Trophoblast cell (in vitro differentiated cells and primary cell): ENCODE measurements around the gene GNAT1.
"Not testable (repeated sequence)": the region's sequence is repeated elsewhere in the genome, so short reads cannot be mapped to it uniquely, and the experiment has no call there.

Source experiments
- DNase-seq, 2 donors: peaks; one replicate each; pipeline ENCODE4 v3.0.0-alpha.2; 2016
- H2AFZ ChIP-seq: 2 replicates; pipeline ENCODE4 v1.6.1; 2013; ENCODE audit warnings: low read length, moderate library complexity, mild to moderate bottlenecking; ENCODE audit not compliant: insufficient read depth, poor library complexity
- H2AK5ac ChIP-seq: 2 replicates; pipeline ENCODE4 v1.6.1; 2013; ENCODE audit warnings: mild to moderate bottlenecking, low read length
- H2BK120ac ChIP-seq: 2 replicates; pipeline ENCODE4 v1.6.1; 2013; ENCODE audit warnings: low read length, mild to moderate bottlenecking, moderate library complexity; ENCODE audit not compliant: insufficient read depth, poor library complexity
- H2BK12ac ChIP-seq: 2 replicates; pipeline ENCODE4 v1.6.1; 2013; ENCODE audit warnings: mild to moderate bottlenecking, low read length, moderate library complexity
- H2BK5ac ChIP-seq: 2 replicates; pipeline ENCODE4 v1.6.1; 2013; ENCODE audit warnings: low read length, low read depth, moderate library complexity, mild to moderate bottlenecking; ENCODE audit not compliant: poor library complexity
- H3K14ac ChIP-seq: 2 replicates; pipeline ENCODE4 v1.6.1; 2013; ENCODE audit warnings: mild to moderate bottlenecking, low read length
- H3K18ac ChIP-seq: 2 replicates; pipeline ENCODE4 v1.6.1; 2013; ENCODE audit warnings: mild to moderate bottlenecking, low read length
- H3K23ac ChIP-seq: 2 replicates; pipeline ENCODE4 v1.6.1; 2013; ENCODE audit warnings: low read length
- H3K27ac ChIP-seq: 2 replicates; pipeline ENCODE4 v1.5.1; 2013; ENCODE audit warnings: low read depth, mild to moderate bottlenecking, inconsistent platforms, low read length, moderate library complexity
- H3K27me3 ChIP-seq: 2 replicates; pipeline ENCODE4 v1.6.1; 2013; ENCODE audit warnings: inconsistent platforms, mild to moderate bottlenecking, low read length, moderate library complexity; ENCODE audit not compliant: insufficient read depth
- H3K36me3 ChIP-seq, 2 experiments: 1 replicate in 1 of 2; 2 replicates in 1 of 2; pipeline ENCODE4 v1.6.1; 2013; ENCODE audit warnings: low read length in 2 of 2, mild to moderate bottlenecking in 2 of 2, moderate library complexity in 1 of 2; ENCODE audit not compliant: insufficient read depth in 2 of 2, control insufficient read depth in 1 of 2
- H3K4ac ChIP-seq: 2 replicates; pipeline ENCODE4 v1.6.1; 2013; ENCODE audit warnings: low read depth, mild to moderate bottlenecking, low read length, moderate library complexity
- H3K4me1 ChIP-seq, 2 experiments: 1 replicate in 1 of 2; 2 replicates in 1 of 2; pipeline ENCODE4 v1.6.1; 2013; ENCODE audit warnings: low read length in 2 of 2, mild to moderate bottlenecking in 2 of 2, moderate library complexity in 1 of 2; ENCODE audit not compliant: insufficient read depth in 2 of 2, control insufficient read depth in 1 of 2
- H3K4me2 ChIP-seq: 2 replicates; pipeline ENCODE4 v1.6.1; 2013; ENCODE audit warnings: inconsistent platforms, mild to moderate bottlenecking, low read length, moderate library complexity
- H3K4me3 ChIP-seq: 2 replicates; pipeline ENCODE4 v1.5.1; 2013; ENCODE audit warnings: mild to moderate bottlenecking, low read depth, low read length, inconsistent platforms
- H3K79me1 ChIP-seq: one replicate; pipeline ENCODE4 v1.6.1; 2013; ENCODE audit warnings: low read length
- H3K79me2 ChIP-seq: 2 replicates; pipeline ENCODE4 v1.6.1; 2013; ENCODE audit warnings: low read length, mild to moderate bottlenecking; ENCODE audit not compliant: control insufficient read depth, insufficient read depth, poor library complexity
- H3K9ac ChIP-seq: 2 replicates; pipeline ENCODE4 v1.6.1; 2013; ENCODE audit warnings: mild to moderate bottlenecking, low read length
- H3K9me3 ChIP-seq: 2 replicates; pipeline ENCODE4 v1.6.1; 2013; ENCODE audit warnings: low read depth, mild to moderate bottlenecking, control low read depth, inconsistent platforms, low read length; ENCODE audit not compliant: insufficient read depth
- H4K12ac ChIP-seq: 2 replicates; pipeline ENCODE4 v1.6.1; 2013; ENCODE audit warnings: low read depth, mild to moderate bottlenecking, low read length, moderate library complexity
- H4K8ac ChIP-seq: 2 replicates; pipeline ENCODE4 v1.6.1; 2013; ENCODE audit warnings: low read depth, mild to moderate bottlenecking, low read length, moderate library complexity
- H4K91ac ChIP-seq: one replicate; pipeline ENCODE4 v1.6.1; 2013; ENCODE audit warnings: low read depth, mild to moderate bottlenecking, low read length, moderate library complexity
- WGBS: extraction: QIAGEN DNeasy Blood & Tissue Kit; methylation state at CpG from one replicate; pipeline ENCODE4 v1.1.7; 2013; ENCODE audit warnings: missing lambda C conversion rate; ENCODE audit not compliant: insufficient read length, insufficient coverage; ENCODE audit errors: extremely low coverage; 5-methylcytosine and 5-hydroxymethylcytosine counted together

Gene GNAT1

GRCh38 chr3:50244813-50245212 is 53.4 kb downstream of the GNAT1 start:
- Histone ChIP-seq H3K36me3 (peaks cover 11 to 22% of the 10 kb centered on the region in 2 experiments), H3K4ac (peak overlapping the region; percentile 22), H3K4me1 (peaks cover 39 to 49% of the 10 kb centered on the region in 2 experiments), H3K79me2 (peaks cover 12% of the 10 kb centered on the region), H3K18ac (peak overlapping the region; percentile 39), H3K79me1 (peaks cover 13% of the 10 kb centered on the region)
- H3K9ac ChIP-seq, H2AFZ ChIP-seq, H2BK120ac ChIP-seq, H4K12ac ChIP-seq, H3K23ac ChIP-seq, H3K9me3 ChIP-seq, H4K8ac ChIP-seq, H3K14ac ChIP-seq, DNase-seq, H3K4me3 ChIP-seq, H2BK12ac ChIP-seq, H2AK5ac ChIP-seq, H3K4me2 ChIP-seq, H2BK5ac ChIP-seq, H3K27me3 ChIP-seq, H3K27ac ChIP-seq, H4K91ac ChIP-seq: not testable (repeated sequence)
- no CpG with 5 or more reads among the region's 6 CpGs for WGBS

- Histone ChIP-seq H3K18ac (peak overlapping the region; percentile 68), H3K4me2 (peak overlapping the region; percentile 56), H3K79me2 (peaks cover 14% of the 10 kb centered on the region), H3K9me3 (no peaks in the 10 kb centered on the region), H3K14ac (peak overlapping the region; percentile 83), H2AK5ac (peak overlapping the region; percentile 69), H4K91ac (peak overlapping the region; percentile 80), H3K4me1 (peaks cover 39 to 49% of the 10 kb centered on the region in 2 experiments), H2BK12ac (peak overlapping the region; percentile 44), H3K36me3 (peaks cover 9 to 25% of the 10 kb centered on the region in 2 experiments), H3K23ac (no peak overlapping the region), H2BK5ac (peak overlapping the region; percentile 11), H4K12ac (peak overlapping the region; percentile 72), H4K8ac (peak overlapping the region; percentile 64), H3K4ac (peak overlapping the region; percentile 66), H3K4me3 (no peak overlapping the region), H3K27me3 (no peaks in the 10 kb centered on the region), H3K9ac (no peak overlapping the region), H3K27ac (peak overlapping the region; percentile 82), H2BK120ac (peak overlapping the region; percentile 71), H2AFZ (no peak overlapping the region), H3K79me1 (peaks cover 13% of the 10 kb centered on the region)
- WGBS = no CpG with 5 or more reads among the region's 16 CpGs
- DNase-seq = no peak
Measured at GRCh38 chr3:50245251-50245745, 53.9 kb downstream of the GNAT1 start.

DNA sequence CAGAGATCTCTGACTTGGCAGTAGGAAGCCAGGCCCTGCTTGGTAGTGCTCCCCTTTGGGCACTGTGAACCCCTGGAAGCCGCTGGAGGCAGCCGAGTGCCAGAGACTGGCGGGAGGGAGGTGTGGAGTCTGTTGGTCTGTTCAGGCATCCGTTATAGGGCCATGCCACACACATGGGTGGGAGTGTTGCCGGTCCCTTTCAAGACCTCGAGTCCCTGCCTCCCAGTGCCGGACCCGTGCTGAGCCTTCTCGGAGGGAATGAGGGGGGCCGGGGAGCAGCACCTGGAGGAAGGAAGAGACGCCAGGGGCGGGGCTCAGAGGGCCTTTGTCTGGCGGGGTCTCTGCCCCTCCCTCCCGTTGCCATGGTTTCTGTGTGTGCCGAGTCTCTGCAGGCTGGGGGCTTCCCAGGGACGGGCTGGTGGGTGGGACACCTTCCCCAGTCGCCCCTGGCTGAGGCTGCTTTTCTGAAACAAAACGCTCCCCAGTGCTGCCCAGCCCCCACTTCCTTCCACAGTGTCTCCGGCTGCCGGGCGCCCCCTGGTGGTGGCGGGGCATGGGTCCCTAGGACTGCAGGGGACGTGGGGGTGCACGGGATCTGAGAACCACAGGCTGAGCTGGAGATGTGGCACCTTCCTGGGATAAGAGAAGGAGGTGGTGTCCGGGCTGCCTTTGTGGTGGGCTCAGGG is 54.6 kb downstream of the GNAT1 start:
- H2AFZ ChIP-seq = peak overlapping the region; percentile 24
- H4K91ac ChIP-seq = peak overlapping the region; percentile 80
- peaks cover 13% of the 10 kb centered on the region for H3K79me2 ChIP-seq
- peak overlapping the region; percentile 56 for H3K4me2 ChIP-seq
- H3K4me1 ChIP-seq = peaks cover 37 to 47% of the 10 kb centered on the region in 2 experiments
- peak overlapping the region; percentile 71 for H2BK120ac ChIP-seq
- H3K18ac ChIP-seq = peak overlapping the region; percentile 68
- peaks cover 9 to 26% of the 10 kb centered on the region in 2 experiments for H3K36me3 ChIP-seq
- H3K27ac ChIP-seq = peak overlapping the region; percentile 82
- no peaks in the 10 kb centered on the region for H3K27me3 ChIP-seq
- no peak overlapping the region for H3K23ac ChIP-seq
- H2BK12ac ChIP-seq = peak overlapping the region; percentile 44
- peaks cover 13% of the 10 kb centered on the region for H3K79me1 ChIP-seq
- peak overlapping the region; percentile 69 for H2AK5ac ChIP-seq
- peak; percentile 58 to 79 for DNase-seq
- peak overlapping the region; percentile 69 for H4K8ac ChIP-seq
- H3K4ac ChIP-seq = peak overlapping the region; percentile 66
- peak overlapping the region; percentile 83 for H3K14ac ChIP-seq
- no peaks in the 10 kb centered on the region for H3K9me3 ChIP-seq
- peak overlapping the region; percentile 10 for H3K9ac ChIP-seq
- peak overlapping the region; percentile 53 for H2BK5ac ChIP-seq
- no CpG with 5 or more reads among the region's 25 CpGs for WGBS
- peak overlapping the region; percentile 82 for H4K12ac ChIP-seq
- peak overlapping the region; percentile 3 for H3K4me3 ChIP-seq

DNA sequence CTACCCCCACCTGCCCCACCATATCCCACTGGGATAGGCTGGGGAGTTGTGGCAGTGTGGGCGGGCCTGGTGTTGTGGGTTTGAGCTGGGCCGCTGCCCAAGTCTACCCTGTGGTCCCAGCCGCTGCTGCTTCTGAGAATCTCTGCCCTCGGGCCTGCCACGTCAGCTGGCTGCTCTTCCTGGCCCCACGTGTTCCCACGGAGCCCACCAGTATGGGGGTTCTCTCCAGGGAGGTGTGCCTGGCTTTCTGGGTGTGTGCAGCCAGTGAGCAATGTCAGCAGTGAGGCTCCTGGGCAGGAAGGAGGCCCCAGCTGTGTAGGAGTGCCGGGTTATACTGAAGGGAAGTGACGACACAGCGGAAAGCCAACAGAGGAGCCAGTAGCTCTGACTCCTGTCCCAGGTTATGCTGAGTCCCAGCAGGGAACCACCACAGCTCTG is 55.1 kb downstream of the GNAT1 start:
- peak overlapping the region; percentile 76 for H4K12ac ChIP-seq
- H3K14ac ChIP-seq = peak overlapping the region; percentile 77
- H4K91ac ChIP-seq = peak overlapping the region; percentile 76
- H3K4me2 ChIP-seq = peak overlapping the region; percentile 26
- peaks cover 9% of the 10 kb centered on the region for H3K79me2 ChIP-seq
- peak overlapping the region; percentile 1 for H2AFZ ChIP-seq
- DNase-seq = peak; percentile 43 to 55
- peak overlapping the region; percentile 3 for H3K4me3 ChIP-seq
- peak overlapping the region; percentile 53 for H2BK5ac ChIP-seq
- peak overlapping the region; percentile 82 for H3K27ac ChIP-seq
- peak overlapping the region; percentile 20 for H2BK120ac ChIP-seq
- WGBS = no CpG with 5 or more reads among the region's 10 CpGs
- H3K4me1 ChIP-seq = peaks cover 31 to 41% of the 10 kb centered on the region in 2 experiments
- peaks cover 13% of the 10 kb centered on the region for H3K79me1 ChIP-seq
- H3K23ac ChIP-seq = no peak overlapping the region
- H3K4ac ChIP-seq = peak overlapping the region; percentile 56
- no peaks in the 10 kb centered on the region for H3K27me3 ChIP-seq
- H2AK5ac ChIP-seq = peak overlapping the region; percentile 14
- no peaks in the 10 kb centered on the region for H3K9me3 ChIP-seq
- H3K9ac ChIP-seq = peak overlapping the region; percentile 10
- H2BK12ac ChIP-seq = peak overlapping the region; percentile 11
- peak overlapping the region; percentile 68 for H3K18ac ChIP-seq
- H4K8ac ChIP-seq = peak overlapping the region; percentile 69
- peaks cover 10 to 27% of the 10 kb centered on the region in 2 experiments for H3K36me3 ChIP-seq
